HEK293T (cell line): Measurements from ENCODE around the gene TBPL1.
A peak's percentile ranks its signal among the peaks of the same experiment; 100 is the strongest.

Experiments
- ELF4 ChIP-seq: fragments of 450-650 bp; IDR thresholded peaks from 2 replicates; pipeline ENCODE4 v1.6.1; 2017; ENCODE audit warnings: antibody characterized with exemption
- FOXA1 ChIP-seq: fragments of 450-650 bp; IDR thresholded peaks from 2 replicates; pipeline ENCODE4 v1.6.1; 2016; ENCODE audit warnings: mild to moderate bottlenecking
- FOXK2 ChIP-seq: fragments of 450-650 bp; IDR thresholded peaks from 2 replicates; pipeline ENCODE4 v1.6.1; 2016; ENCODE audit warnings: mild to moderate bottlenecking
- FOXM1 ChIP-seq: fragments of 450-650 bp; IDR thresholded peaks from 2 replicates; pipeline ENCODE4 v1.6.1; 2017; ENCODE audit warnings: mild to moderate bottlenecking, borderline replicate concordance
- SP1 ChIP-seq: fragments of 450-650 bp; IDR thresholded peaks from 2 replicates; pipeline ENCODE4 v1.6.1; 2017
- TARDBP ChIP-seq: fragments of 450-650 bp; IDR thresholded peaks from 2 replicates; pipeline ENCODE4 v1.6.1; 2016
- ZNF384 ChIP-seq: fragments of 450-650 bp; IDR thresholded peaks from 2 replicates; pipeline ENCODE4 v1.6.1; 2016

- TF ChIP-seq ZNF384: 0 out of 2 replicates have a peak, but pooled peaks have one; percentile 21
- TF ChIP-seq FOXM1: no peak
- no peak for TF ChIP-seq ELF4
- no peak for TF ChIP-seq TARDBP
- TF ChIP-seq SP1: no peak
- no peak for TF ChIP-seq FOXK2
- no peak for TF ChIP-seq FOXA1
Observed at GRCh38 chr6:133937909-133938308, 15.1 kb upstream of the TBPL1 start.
